Measurements from ENCODE around the gene PNMA8B.
"Not testable (repeated sequence)": the region's sequence is repeated elsewhere in the genome, so short reads cannot be mapped to it uniquely, and the experiment has no call there.

PNMA8B gene, protein sequence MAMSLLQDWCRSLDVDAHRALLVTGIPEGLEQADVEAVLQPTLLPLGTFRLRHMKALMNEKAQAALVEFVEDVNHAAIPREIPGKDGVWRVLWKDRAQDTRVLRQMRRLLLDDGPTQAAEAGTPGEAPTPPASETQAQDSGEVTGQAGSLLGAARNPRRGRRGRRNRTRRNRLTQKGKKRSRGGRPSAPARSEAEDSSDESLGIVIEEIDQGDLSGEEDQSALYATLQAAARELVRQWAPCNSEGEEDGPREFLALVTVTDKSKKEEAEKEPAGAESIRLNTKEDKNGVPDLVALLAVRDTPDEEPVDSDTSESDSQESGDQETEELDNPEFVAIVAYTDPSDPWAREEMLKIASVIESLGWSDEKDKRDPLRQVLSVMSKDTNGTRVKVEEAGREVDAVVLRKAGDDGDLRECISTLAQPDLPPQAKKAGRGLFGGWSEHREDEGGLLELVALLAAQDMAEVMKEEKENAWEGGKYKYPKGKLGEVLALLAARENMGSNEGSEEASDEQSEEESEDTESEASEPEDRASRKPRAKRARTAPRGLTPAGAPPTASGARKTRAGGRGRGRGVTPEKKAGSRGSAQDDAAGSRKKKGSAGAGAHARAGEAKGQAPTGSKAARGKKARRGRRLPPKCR

DNA sequence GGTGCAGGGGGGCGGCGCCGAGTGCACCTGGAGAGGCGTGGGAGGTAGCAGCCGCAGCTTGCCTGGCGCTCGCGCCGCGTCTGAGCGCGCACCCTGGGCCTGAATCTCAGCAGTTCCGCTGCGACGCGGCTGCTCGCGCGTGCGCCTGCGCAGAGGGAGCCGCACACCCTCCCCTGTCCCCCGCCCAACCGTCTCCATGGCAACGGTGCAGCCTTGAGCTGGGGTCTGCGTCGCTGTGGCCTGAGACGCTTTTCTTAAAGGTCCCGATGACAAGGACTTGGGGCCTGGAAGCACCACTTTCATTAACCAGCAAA lies at the start of gene PNMA8B:
Gene PNMA8B (minus strand): TSS at position 82 of the 314 bp plus-strand sequence. CDS start 402 bp downstream, outside the sequence.
- DNase-seq, result peak; percentile 35 to 90 (median 78)

DNA sequence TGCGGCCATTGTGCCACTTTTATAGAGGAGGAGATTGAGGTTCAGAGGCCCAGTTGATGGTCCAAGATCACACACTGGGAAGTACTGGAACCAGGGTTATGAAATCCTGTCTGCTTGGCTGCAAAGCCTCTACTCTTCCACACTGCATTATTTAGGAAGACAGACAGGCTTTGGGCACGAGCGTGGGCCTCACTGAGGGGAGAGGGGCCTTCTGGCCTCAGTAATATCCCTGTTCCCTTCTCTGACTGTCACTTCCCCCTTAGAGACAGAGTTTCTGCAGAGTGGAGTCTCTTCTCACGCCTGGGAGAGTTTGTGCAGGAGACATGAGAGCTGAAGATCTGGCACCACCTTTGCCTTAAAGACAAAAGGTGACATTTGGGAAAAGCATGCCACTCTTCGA lies 49.0 kb upstream of the PNMA8B start:
- no peak for DNase-seq

DNA sequence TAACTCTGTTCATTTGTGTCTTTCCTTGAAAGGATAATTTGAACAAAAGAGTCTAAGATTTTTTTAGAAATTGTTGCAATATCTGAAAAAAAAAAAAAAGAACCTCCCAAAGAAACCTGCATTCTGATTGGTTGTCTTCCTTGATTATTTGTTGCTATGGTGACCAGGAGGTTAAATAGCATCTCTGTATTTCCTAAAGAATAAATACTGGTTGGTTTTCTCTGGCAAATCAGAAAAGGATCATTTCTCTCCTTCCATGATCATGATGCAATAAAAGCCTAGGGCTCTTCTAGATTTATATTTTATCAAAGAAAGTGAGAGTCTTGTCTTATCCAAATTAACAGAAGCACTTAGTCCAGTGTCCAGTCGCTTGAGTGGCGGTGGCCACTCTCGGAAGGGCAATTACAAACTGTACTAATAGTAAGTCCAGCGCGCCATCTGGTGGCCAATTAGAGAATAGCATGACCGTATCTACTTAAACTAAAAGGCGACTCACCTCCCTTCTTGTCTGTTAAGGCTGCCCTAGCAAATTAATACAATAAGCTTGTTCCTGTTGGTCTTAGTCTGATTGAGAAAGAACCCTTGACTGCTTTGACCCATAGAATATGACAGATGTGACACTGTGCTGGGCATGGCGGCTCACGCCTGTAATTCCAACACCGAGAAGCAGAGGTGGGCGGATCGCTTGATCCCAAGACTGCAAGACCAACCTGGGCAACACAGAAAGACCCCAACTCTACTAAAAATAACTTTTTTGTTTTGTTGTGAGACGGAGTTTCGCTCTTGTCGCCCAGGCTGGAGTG lies 47.0 kb upstream of the PNMA8B start:
- peak in 56 of 58 donors; percentile 3 to 97 (median 70) for DNase-seq

DNA sequence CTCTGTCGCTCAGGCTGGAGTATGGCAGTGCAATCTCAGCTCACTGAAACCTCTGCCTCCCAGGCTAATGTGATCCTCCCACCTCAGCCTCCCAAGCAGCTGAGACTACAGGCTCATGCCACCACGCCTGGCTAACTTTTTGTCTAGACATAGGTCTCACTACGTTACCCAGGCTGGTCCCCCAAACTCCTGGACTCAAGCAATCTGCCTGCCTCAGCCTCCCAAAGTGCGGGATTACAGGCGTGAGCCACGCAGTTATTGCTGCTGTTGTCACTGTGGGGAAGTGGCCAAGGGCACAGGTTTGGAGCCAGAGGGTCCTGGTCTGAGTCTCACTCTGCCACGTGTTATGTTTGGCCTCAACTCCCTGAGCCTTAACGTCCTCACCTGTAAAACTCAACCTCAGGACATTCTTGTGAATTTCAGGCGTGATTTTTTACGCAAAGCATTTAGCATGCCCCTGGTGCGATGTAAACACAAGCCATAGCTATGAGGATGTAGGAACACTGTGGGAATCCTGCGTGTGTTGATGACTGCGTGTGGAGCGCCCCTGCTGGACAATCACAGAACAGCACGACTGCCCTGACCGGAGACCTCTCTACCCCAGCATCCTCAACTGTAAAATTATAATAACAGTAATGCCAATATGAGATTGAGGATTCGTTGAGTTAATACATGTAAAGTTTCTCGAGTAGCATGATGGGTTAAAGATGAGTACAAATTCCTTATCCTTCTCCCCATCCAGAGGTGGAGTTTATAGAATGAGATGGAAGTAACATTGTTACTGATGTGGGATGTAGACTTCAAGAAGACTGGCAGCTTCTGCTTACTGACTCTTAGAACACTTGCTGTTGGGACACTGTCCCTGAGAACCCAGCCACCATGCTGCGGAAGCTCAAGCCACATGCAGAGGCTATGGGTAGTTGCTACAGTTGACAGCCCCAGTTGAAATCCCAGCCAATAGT lies 41.8 kb upstream of the PNMA8B start:
- DNase-seq, result peak in 14 of 58 donors; percentile 8 to 43 (median 22)

DNA sequence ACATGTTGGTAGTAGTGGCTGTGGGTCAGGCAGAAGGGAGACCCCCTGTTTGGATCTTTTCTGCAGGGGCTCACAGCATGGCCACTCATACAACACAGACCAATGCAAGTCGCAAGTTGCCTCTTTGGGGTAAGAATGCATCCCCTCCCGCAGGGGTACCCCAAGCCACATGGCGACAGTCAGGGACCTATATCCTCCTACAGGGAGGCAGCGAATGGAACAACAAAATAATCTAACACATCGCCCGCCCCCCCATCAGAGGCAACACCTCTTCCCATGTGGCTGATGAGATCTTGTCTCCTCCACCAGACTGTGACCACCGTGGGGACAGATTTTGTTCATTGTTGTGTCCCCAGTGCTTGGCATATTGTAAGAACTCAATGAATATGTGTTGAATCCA lies 40.7 kb upstream of the PNMA8B start:
- no peak for DNase-seq

DNA sequence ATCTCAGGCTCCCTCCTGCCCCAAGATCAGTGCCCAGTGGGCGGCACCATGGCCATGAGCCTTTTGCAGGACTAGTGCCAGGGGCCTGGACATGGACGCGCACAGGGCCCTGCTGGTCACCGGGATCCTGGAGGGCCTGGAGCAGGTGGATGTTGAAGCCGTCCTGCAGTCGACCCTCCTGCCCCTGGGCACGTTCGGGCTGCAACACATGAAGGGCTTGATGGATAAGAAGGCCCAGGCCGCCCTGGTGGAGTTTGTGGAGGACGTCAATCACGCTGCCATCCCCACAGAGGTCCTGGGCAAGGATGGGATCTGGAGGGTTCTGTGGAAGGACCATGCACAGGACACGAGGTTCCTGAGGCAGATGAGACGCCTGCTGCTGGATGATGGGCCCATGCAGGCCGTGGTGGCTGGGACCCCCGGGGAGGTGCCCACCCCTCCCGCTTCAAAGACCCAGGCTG lies 38.0 kb upstream of the PNMA8B start:
- no peak for DNase-seq

DNA sequence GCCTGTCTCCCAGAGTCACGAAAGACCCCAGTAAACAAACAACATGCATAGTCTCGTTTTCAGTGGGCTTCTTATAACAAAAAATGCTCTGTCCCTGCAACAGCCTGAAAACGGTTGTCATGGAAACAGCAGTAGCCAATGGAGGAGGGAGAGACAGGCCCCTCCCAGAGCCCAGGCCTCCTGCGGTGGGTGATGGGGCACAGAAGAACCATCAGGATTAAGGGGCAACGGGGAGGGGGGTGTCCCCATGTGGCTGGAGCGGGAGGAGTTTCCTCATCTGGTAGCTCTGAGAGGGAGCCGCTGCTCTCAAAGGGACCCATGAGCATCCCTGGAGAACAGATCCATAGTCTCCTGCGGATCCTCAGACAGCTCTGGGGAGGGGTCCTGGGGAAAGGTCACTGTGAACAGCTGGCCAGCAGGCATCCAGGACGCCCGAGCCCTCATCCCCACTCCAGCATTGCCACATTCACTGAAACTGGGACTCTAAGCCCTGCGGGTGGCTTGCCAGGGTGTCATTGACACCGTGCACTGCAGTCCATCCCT lies 37.5 kb upstream of the PNMA8B start:
- peak in 42 of 58 donors; percentile 9 to 80 (median 41) for DNase-seq

DNA sequence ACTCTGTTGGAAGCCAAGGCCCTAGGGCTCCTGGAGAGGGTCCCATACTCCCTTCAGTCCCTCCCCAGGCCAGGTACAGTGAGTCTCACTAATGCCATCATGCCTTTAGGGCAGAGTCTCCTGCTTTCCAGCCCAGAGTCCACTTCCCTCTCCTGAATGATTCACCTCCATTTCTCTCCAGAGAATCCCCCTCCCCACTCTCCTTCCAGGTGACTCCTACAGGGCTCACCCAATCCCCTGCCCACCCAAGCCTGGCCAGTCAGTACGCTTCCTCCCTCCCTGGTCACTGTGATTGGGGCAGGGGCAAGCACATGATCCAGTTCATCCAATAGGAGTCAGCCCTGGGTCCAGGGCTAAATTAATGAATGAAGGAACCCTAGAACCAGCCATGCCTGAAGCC lies 35.0 kb upstream of the PNMA8B start:
- peak in 3 of 58 donors; percentile 5 to 33 (median 12) for DNase-seq

DNA sequence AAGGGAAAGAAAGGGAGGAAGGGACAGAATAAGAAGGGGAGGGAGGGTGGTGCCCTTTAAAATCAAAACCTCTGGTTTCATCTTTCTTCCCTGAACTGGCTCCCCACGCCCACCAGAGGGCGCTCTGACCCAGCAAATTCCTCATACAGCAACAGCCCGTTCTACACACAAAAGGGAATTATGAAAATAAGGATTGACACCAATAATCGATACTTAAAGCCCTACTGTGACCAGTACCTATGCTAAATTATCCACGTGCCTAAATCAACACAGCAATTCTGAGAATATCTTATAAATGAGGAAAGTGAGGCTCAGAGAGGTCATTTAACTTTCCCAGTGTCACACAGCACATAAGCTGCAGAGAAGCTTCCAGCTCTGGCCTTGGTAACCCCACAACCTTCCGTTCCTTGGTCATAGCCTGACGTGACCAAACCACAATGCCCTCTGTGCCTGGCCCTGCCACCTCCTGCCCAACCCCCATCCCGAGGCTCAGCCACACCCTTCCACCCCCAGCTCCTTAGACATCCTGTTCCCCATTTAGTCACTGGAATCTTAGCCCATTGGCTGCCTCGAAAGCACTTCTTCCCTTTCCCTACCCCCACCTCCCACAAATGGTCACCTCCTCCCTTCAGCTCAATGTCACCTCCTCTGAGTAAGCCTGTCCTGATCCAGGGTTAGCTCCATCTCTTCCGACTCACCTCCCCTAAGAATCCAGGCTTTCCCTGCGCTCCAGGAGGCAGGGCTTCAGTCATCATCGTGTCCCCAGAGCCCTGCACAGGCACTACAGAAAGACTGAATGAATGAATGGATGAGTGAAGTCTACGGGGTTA lies 34.2 kb upstream of the PNMA8B start:
- DNase-seq, result peak in 51 of 58 donors; percentile 9 to 86 (median 44)

DNA sequence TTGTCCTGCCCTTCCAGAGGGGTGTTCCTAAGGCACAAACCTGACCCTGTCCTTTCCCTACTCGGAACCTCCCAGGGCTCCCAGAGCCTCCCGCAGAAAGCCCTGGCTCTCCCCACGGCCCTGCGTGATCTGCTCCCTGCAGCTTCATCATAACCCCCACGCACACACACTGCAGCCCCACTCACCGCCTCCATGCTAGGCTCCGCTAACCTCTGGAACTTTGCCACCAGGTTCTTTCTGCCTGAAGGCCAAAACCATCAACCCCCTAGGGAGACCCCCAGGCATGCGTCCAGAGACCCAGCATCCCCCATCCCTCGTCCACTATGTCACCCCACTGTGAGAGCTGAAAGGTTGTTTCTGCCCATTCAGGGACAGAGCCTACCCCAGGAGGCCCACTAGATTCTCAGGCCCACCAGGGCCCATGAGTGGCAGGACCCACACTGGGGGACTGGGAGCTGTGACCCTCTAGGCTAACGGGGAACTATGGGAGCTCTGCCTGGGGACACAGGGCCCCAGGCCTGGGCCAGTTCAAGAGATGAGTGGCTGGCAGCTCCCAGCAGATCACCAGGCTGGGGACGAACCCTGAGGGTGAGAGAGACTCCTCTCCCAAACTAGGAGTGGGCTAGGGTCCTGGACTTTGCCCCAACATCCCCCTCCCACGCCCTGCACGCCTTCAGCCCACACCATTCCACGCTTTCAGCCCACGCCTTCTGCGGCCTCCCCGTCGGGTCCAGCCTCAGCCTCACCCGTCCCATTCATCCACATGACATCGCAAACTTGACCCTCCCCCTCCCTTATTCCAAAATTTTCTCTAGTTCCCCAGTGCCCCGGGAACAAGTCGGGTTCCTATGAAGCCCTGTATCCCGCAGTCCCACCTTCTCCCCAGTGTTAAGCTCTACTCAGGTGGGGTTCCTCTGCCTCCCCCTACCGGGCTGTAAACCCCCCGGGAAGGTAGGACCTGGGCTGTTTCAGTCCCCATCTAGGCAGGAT lies 33.2 kb upstream of the PNMA8B start:
- no peak for DNase-seq

DNA sequence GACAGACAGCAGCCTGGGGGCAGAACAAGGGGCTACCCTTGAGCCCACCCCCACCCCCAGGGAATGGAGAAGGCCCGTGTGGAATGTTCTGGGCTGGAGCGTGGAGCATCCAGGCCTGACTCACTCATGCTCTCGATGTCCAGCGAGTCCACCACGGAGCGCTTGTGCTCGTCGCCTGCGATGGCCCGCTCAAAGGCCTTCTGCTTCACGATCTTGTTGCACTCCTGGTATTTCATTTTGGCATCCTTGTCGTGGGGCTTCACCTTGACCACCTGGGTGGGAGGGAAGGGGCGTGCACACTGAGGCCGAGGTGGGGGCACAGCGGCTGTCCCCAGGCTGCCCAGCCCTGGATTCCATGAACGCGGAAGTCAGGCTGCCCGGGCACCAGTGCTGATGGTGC lies 31.1 kb upstream of the PNMA8B start:
- not testable (repeated sequence) for DNase-seq

DNA sequence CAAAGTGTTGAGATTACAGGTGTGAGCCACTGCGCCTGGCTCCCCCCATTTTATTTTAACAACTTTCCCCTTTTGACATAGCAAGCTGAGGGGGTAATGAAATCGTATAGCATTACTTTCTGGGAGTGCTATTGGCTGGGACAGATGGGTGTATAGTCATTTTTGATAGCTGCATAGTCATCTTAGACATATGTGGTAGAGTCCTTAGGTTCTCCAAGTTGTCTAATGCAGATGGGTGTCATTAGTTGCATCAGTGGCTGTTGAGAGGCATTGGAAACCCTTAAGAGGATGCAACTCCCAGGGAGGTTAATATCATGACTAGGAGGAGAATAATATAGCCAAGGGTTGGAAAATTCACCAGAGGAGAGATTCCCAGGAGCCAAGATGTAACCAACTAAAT lies 28.6 kb upstream of the PNMA8B start:
- DNase-seq, result no peak

DNA sequence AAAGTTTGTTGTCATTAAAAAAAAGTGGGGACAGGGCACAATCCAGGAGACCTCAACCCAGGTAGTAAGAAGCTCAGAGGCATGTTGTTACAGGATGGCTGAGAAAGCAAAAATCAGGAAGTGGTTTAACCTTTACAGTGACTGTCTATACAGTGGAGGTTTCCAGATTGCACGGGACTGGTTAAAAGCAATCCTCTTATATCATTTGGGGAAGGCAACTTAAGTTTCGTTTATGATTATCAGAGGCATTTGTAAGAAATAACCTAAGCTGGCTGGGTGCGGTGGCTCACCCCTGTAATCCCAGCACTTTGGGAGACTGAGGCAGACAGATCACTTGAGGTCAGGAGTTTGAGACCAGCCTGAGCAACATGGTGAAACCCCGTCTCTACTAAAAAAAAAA lies 27.3 kb upstream of the PNMA8B start:
- not testable (repeated sequence) for DNase-seq

DNA sequence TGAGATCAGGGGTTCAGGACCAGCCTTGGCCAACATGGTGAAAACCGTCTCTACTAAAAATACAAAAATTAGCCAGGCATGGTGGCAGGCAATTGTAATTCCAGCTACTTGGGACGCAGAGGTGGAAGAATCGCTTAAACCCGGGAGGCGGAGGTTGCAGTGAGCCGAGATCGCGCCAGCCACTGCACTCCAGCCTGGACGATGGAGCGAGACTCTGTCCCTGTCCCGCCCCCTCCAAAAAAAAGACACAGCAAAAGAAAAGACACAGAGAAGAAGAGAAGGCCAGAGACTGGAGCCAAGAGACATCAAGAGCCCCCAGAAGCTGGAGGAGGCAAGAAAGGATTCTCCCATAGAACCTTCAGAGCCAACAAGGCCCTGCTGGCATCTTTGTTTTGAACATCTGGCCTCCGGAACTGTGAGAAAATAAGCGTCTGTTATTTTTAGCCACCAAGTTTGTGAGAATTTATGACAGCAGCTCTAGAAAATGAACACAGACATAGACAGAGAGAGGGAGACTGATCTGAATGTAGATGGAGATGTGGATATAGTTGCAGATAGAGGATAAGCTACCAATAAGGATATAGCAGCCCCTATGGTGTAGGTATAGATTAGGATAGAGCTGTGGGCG lies 25.7 kb upstream of the PNMA8B start:
- DNase-seq, result peak in 3 of 58 donors; percentile 7 to 50 (median 21)

DNA sequence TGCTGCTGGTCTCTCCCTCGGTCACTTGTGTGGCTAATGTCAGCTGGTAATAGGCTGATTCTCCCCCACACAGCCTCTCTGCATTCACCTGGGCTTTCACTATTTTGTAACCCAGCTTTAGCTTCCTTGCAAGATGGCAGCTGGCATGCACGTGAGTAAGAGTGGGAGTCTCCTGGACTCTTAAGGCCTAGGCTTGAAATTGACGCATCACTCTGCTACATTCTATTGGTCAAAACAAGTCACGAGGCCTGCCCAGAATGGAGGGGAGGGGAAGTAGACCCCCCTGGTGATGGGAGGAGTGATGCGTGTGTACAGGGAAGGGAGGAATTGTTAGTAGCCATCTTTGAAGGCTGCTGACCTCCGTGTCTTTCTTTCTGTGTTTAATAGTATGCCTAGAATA lies 24.9 kb upstream of the PNMA8B start:
- DNase-seq, result no peak

DNA sequence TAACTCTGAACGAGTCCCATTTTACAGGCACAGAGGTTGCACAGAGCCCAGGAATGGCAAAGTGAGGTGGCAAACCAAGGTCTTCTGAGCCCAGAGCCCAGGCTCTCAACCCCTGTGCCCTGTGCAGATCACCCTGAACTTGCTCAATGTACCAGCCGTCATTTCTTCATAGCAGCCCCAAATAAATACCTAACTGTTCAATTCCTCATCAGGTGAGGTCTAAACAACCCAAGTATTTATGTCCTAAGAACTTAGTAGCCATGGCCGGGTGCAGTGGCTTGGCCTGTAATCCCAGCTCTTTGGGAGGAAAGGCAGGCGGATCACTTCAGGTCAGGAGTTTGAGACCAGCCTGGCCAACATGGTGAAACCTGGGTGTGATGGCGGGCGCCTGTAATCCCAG lies 21.8 kb upstream of the PNMA8B start:
- DNase-seq, result no peak

DNA sequence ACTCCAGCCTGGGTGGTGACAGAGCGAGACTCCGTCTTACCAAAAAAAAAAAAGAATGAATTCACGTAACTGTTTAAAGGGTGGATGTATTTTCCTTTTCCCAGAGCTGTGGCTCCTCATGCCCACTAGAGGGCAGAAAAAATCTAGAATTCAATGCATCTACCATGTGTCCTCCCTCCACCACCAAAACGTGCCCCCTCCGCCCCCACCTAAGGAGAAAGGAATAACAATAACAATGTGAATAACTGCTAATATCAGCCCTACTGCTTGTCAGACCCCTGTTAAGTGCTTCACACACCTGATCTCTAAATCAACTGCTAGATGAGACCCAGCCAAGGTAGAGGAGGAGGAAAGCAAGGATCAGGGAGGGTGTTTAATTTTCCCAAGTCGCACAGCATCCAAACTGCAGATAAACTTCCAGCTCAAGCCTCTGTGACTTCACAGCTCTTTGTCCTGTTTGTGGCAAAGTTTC lies 20.2 kb upstream of the PNMA8B start:
- peak in 3 of 58 donors; percentile 9 to 21 (median 18) for DNase-seq

DNA sequence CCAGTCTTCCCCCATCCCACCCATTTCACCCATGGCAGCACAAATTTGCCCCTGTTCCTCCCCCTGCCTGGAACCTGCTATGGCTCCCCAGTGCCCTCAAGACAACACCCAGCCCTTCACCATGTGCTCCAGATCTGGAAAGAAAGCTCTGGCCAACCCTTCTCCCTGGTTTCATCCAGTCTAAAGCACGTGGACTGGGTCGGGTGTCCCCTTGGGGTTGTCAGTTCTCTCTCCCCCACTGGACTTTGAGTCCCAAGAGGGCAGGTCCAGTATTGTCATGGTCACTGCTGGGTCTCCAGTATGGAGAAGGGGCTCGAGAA lies 19.6 kb upstream of the PNMA8B start:
- no peak for DNase-seq

All from anterior cingulate cortex (tissue), 58 donors.